Right lobe of liver (tissue), 6 donors: Measurements from ENCODE around the gene SWAP70. TPM values are rescaled to one million over a fixed set of nuclear protein-coding genes. Genes with fewer than 3 reads are reported as not detected.

Source experiments
- ATAC-seq, 4 donors: fragments of 200-7000 bp; cut with Tn5 transposase; one replicate each; pipeline ENCODE4 v1.9.1; 2020; ENCODE audit warnings: mild to moderate bottlenecking in 4 of 4, moderate library complexity in 4 of 4
- DNase-seq, 3 donors: peaks; one replicate each; pipeline ENCODE4 v3.0.0-alpha.2; 2020
- H3K27ac ChIP-seq, 3 donors: fragments of 200-600 bp; one replicate each; pipeline ENCODE4 v1.8.0; 2022
- H3K27me3 ChIP-seq, 2 donors: fragments of 200-600 bp; one replicate each; pipeline ENCODE4 v1.8.0; 2022
- H3K36me3 ChIP-seq, 4 donors: fragments of 200-600 bp; sonication (generic) in 1 of 4; one replicate each; pipeline versions ENCODE4 v1.5.1 to v1.8.0; 2017 to 2022; ENCODE audit warnings: control low read depth in 1 of 4
- H3K4me1 ChIP-seq, 4 donors: fragments of 200-600 bp; sonication (generic) in 1 of 4; one replicate each; pipeline versions ENCODE4 v1.5.1 to v1.8.0; 2017 to 2022; ENCODE audit warnings: control low read depth in 1 of 4
- H3K4me3 ChIP-seq, 3 donors: fragments of 200-600 bp; one replicate each; pipeline ENCODE4 v1.8.0; 2022
- H3K9me3 ChIP-seq, 4 donors: fragments of 200-600 bp; sonication (generic) in 1 of 4; one replicate each; pipeline versions ENCODE4 v1.5.1 to v1.8.0; 2017 to 2022; ENCODE audit warnings: control low read depth in 1 of 4
- CTCF ChIP-seq, 4 donors: fragments of 200-600 bp in 3 of 4; fragments of 450-650 bp in 1 of 4; IDR thresholded peaks; one replicate each; pipeline versions ENCODE4 v1.5.1 to v1.8.0; 2016 to 2022; ENCODE audit warnings: antibody characterized with exemption in 4 of 4, mild to moderate bottlenecking in 2 of 4
- POLR2A ChIP-seq: fragments of 450-650 bp; IDR thresholded peaks from one replicate; pipeline ENCODE4 v1.6.1; 2017; ENCODE audit warnings: antibody characterized with exemption, mild to moderate bottlenecking
- WGBS: methylation state at CpG from one replicate; pipeline ENCODE4 v1.1.6; 2018; ENCODE audit warnings: low coverage, low lambda C conversion rate; ENCODE audit not compliant: insufficient coverage; ENCODE audit errors: missing lambda C conversion rate; 5-methylcytosine and 5-hydroxymethylcytosine counted together
- intact Hi-C, 2 donors: fragments of 100-400 bp; cut with DNase I; formaldehyde crosslinking; loops; one replicate each; pipeline versions ENCODE4 v1.11.2 to v1.14.1; 2022
- long read RNA-seq: library from polyadenylated mRNA; unstranded; transcript quantifications from one replicate; pipeline ENCODE4 v2.0.0, GENCODE V29; 2019
- total RNA-seq, 6 experiments: library from RNA; depleted of rRNA in 2 of 6; stranded (reverse); fragments of >200 nt in 2 of 6; fragmentation: NEBNext Ultra II Directional in 3 of 6; extraction: Animal tissue kit (Norgen Biotek cat#: 25700) in 3 of 6; gene quantifications; one replicate each; pipeline versions ENCODE4 v1.1.0 to v1.2.4, GENCODE V29; 2016 to 2023
- donor health status: DM: no; HTN: yes; CAD: no.
- donor health status: DM: no; HTN: no; CAD: no.
- donor health status: DM: no; HTN: no; CAD: no.
- donor health status: DM: no; HTN: yes; CAD: no.
- donor health status: DM: no; HTN: yes; CAD: no.

The SWAP70 gene
- 10 to 100 TPM in 2 of 6 experiments, 1 to 10 TPM in 4; 3.2 to 13.5 (median 7.4) TPM for total RNA-seq
- long read RNA-seq, result 0 reads

GRCh38 chr11:9663699-9664275 is at the start of gene SWAP70:
TSS of gene SWAP70 (plus strand) at chr11:9664077. CDS start at chr11:9664180, 103 bp downstream.
- no peaks in the 10 kb centered on the region for H3K27me3 ChIP-seq
- peak within 1 kb of the TSS; percentile 81 to 93 (median 84) for H3K27ac ChIP-seq
- ATAC-seq (peak; percentile 97 to 99 (median 98)), DNase-seq (peak; percentile 90 to 94 (median 92))
- TF ChIP-seq POLR2A, result peak; percentile 66
- TF ChIP-seq CTCF (IDR thresholded peaks at IDR 0.05), result peak in 3 of 4 donors; percentile 20 to 48 (median 30)
- no peaks in the 10 kb centered on the region for H3K4me1 ChIP-seq
- H3K36me3 ChIP-seq, result no peaks in the 10 kb centered on the region
- H3K4me3 ChIP-seq, result peak within 1 kb of the TSS; percentile 93 to 100 (median 97)
- H3K9me3 ChIP-seq, result peaks cover 0 to 3% (median 0%) of the 10 kb centered on the region in 4 donors
- intact Hi-C loops, result no loop called here
- 0% methylated on average over 14 of the region's 38 CpGs for WGBS

DNA sequence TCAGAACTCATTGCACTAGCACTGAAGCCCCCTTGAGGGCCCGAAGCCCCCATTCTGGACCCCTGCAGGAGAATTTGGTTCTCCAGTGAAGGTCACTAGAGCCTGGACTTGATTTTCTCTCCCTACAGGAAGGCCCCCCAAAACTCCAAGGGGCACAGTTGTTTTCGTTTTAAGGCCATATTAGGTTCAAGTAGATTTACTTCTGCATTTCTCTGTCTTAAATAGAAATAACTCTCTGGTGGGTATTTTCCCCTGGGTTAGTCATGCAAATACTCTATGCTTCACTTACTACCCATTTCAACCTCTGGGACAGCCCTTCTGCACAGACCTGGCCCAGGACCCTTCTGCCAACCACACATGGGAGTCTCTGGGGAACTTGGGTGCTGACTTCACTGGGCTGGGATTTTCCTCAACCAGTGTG is 48.8 kb upstream of the SWAP70 start:
- H3K4me1 ChIP-seq, result peaks cover 0 to 5% (median 2%) of the 10 kb centered on the region in 4 donors
- WGBS, result 59% methylated on average over 2 of the region's 2 CpGs
- H3K27me3 ChIP-seq, result no peaks in the 10 kb centered on the region
- DNase-seq (no peak), ATAC-seq (no peak)
- no peaks in the 10 kb centered on the region for H3K9me3 ChIP-seq
- intact Hi-C loops, result no loop called here
- peak overlapping the region in 2 of 3 donors; percentile 94 to 100 for H3K27ac ChIP-seq
- no peaks in the 10 kb centered on the region for H3K36me3 ChIP-seq
- H3K4me3 ChIP-seq, result no peak overlapping the region
- TF ChIP-seq POLR2A, result no peak
- TF ChIP-seq CTCF (IDR thresholded peaks at IDR 0.05), result no peak

DNA sequence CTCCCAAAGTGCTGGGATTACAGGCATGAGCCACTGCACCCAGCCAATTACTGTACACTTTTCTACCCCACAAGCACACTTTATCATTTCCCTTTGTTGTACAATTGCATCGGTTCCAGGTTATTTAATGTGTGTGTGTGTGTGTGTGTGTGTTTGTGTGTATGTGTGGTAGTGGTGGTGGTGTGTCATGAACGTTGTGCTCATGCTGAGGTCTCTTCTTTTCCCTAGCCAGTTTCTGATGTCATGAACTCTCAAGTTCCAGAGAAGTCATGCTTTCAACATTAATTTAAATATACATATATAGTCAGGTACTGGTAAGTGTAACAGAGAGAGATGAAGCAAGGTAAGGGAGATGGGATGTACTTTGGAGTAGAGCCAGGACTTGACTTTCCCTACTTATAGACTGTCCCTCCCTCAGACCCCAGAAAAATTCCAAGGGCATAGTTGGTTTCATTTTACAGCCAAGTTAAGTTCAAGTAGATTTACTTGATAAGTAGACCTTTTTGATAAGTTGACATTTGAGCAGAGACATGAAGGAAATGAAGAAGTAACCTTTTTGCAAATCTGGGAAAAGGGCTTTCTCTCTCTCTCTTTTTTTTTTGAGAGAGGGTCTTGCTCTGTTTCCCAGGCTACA is 47.7 kb upstream of the SWAP70 start:
- no peak overlapping the region for H3K27ac ChIP-seq
- intact Hi-C loops, result no loop called here
- H3K36me3 ChIP-seq, result no peaks in the 10 kb centered on the region
- H3K4me1 ChIP-seq, result peaks cover 0 to 5% (median 2%) of the 10 kb centered on the region in 4 donors
- no peaks in the 10 kb centered on the region for H3K27me3 ChIP-seq
- DNase-seq (no peak), ATAC-seq (no peak)
- 30% methylated on average over 2 of the region's 2 CpGs for WGBS
- no peak overlapping the region for H3K4me3 ChIP-seq
- H3K9me3 ChIP-seq, result no peaks in the 10 kb centered on the region
- TF ChIP-seq POLR2A, result no peak
- no peak for TF ChIP-seq CTCF (IDR thresholded peaks at IDR 0.05)

DNA sequence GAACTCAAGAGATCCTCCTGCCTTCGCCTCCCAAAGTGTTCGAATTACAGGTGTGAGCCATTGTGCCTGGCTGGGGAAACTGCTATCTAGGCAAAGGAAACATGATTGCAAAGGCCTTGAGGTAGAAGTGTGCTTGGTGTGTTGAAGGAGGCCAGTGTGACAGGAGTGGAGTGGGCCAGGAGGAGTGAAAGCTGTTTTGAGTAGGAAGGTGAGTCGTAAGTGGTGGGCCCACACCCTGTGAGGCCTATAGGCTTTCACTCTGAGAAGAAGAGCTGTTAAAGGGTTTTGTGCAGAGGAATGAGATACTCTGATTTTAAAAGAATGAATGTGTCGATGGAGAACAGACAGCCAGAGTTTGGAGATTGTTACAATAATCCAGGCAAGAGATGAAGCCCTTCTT is 47.0 kb upstream of the SWAP70 start:
- TF ChIP-seq CTCF (IDR thresholded peaks at IDR 0.05) (no peak), POLR2A (no peak)
- ATAC-seq, result no peak
- intact Hi-C loops, result no loop called here
- Histone ChIP-seq H3K36me3 (no peaks in the 10 kb centered on the region), H3K4me3 (no peak overlapping the region), H3K9me3 (no peaks in the 10 kb centered on the region), H3K4me1 (peaks cover 0 to 5% (median 2%) of the 10 kb centered on the region in 4 donors), H3K27ac (no peak overlapping the region), H3K27me3 (no peaks in the 10 kb centered on the region)
- DNase-seq, result no peak
- WGBS, result 88% methylated on average over 4 of the region's 4 CpGs
